NCI-H1048 (cell line): Measurements from ENCODE around the gene ACP5.
A peak's percentile ranks its signal among the peaks of the same experiment; 100 is the strongest.
"Not testable (repeated sequence)": the region's sequence is repeated elsewhere in the genome, so short reads cannot be mapped to it uniquely, and the experiment has no call there.

Experiments used
- DNase-seq: peaks from one replicate; lab custom pipeline; 2025; lab: John Stamatoyannopoulos, UW

The ACP5 gene

DNA sequence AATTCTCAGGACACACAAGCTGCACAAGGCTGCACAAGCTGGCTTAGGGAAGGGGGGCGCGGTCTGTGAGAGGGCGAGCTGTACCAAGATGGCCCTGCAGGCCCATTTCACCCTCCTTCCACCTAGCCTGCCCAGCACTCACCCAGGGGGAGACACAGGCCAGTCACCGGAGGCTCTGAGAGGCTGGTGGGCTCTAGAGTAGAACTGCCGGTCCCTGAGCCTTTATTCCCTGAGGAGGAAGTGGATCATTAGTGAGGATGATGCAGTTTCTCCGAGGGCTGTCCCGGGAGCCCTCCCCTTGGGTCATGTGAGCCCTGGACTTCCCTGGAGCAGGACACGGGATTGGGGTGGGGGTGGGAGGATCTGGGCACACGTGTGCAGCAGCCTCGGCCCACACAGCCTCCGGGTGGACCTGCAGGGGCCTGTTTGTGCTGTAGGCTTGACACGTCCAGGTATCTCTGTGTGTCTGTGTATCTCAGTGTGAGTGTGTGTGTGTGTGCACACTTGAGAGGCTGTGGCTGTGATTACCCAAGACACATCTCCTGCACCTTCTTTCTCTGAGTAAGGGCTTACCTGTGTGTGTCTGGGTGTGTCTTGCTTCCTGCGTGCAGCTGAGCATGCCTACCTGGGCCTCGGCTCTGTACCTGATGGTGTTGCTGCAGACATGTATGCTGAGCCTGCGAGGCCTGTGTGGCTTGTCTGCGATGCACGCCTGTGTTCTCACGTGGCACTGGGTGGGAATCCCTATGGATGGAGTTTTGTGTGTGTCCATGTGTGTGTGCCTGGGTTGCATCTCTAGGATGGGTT, at the start of gene ACP5:
ACP5 (minus strand) TSS at position 195 of the 807 bp plus-strand sequence. CDS start 328 bp downstream, outside the sequence.
- DNase-seq = no peak

GRCh38 chr19:11626252-11626651, 48.8 kb upstream of the ACP5 start:
- no peak for DNase-seq

GRCh38 chr19:11624069-11624463, 46.6 kb upstream of the ACP5 start:
- DNase-seq = no peak

GRCh38 chr19:11622401-11622800, 45.0 kb upstream of the ACP5 start:
- DNase-seq = not testable (repeated sequence)

- DNase-seq = no peak
These were observed 43.1 kb upstream of the ACP5 start for GRCh38 chr19:11620553-11620952.

GRCh38 chr19:11617180-11618062, 40.0 kb upstream of the ACP5 start:
- no peak for DNase-seq

GRCh38 chr19:11612816-11613511, 35.5 kb upstream of the ACP5 start:
- no peak for DNase-seq

- DNase-seq = no peak
These were observed 34.3 kb upstream of the ACP5 start for GRCh38 chr19:11611730-11612129.

GRCh38 chr19:11606484-11606883, 29.0 kb upstream of the ACP5 start:
- no peak for DNase-seq

DNA sequence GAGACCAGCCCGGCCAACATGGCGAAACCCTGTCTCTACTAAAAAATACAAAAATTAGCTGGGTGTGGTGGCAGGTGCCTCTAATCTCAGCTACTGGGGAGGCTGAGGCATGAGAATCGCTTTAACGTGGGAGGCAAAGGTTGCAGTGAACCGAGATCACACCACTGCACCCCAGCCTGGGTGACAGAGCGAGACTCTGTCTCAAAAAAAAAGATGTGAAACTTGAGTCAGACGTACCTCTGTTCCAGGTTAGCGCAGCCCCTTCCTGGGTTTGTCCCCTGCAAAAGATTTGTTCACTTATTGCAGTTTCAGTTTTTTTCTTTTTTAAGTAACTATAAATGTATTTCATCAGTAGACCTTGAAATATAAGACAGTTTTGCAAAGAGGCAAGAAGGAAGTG, 22.3 kb upstream of the ACP5 start:
- not testable (repeated sequence) for DNase-seq

GRCh38 chr19:11598746-11599145, 21.3 kb upstream of the ACP5 start:
- no peak for DNase-seq

GRCh38 chr19:11598103-11598483, 20.6 kb upstream of the ACP5 start:
- DNase-seq = no peak

DNA sequence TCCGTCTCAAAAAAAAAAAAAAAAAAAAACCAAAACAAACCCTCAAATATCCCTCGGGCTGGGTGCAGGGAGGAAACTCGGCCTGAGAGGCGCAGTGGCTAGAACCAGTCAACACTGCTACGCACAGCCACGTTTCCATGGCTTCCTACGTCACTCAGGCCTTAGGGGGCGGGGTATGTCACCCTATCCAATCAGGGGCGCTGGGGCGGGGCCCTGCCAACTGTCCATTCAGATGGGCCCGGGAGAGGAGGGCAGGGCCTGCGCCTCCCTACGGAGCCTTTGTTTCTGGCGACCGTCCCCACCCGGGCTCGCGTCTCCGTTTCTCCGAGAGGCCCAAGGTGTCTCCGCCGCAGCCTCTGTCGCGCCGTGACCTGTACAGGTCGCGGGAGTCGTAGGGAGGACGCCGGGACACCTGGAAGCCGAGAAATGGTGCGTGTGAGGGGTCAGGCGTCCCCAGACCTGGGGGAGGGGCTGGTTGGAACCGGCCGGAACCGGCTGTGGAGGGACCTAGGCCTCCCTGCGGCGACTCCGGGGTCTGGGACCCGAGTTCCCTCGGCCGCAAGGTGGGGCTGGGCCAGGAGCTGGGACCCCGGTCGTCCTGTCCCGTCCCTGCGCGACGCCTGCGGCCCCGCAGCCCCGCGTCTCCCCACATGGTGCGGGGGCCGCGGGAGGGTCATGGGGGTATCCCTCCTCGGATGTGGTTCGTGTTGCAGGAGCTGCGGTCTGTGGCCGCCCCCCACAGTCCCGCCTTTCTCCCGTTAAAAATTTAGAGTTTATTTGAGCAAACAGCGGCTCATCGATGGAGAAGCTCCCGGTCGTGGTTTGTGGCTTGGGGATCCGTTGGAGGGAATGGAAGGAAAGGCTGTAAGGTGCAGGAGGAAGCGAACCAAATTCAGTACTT, 20.0 kb upstream of the ACP5 start, which contains the start of gene ZNF627:
ZNF627 (plus strand) TSS at position 282 of the 901 bp plus-strand sequence; CDS start at position 427, 145 bp downstream.
- peak; percentile 95 for DNase-seq

DNA sequence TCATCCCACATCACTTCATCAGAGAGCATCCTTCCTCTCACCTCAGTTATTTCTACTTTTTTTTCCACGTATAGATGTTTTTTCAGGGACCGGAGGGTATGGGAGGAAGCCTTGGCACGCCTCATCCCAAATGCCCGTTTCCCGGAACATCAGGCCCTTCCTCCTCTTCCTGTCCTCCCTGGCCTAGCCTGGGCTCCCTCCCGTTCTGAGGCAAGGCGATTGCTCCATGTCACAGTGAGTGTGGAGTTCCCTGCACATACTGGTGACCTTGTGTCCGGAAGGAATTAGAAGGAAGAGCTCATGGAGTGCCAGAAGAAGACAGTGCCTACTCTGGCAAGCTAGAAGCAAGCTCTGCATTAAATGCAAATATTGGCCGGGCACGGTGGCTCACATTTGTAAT, 18.7 kb upstream of the ACP5 start:
- DNase-seq = no peak

GRCh38 chr19:11594084-11594483, 16.6 kb upstream of the ACP5 start:
- no peak for DNase-seq

GRCh38 chr19:11587975-11588631, 10.7 kb upstream of the ACP5 start:
- no peak for DNase-seq

DNA sequence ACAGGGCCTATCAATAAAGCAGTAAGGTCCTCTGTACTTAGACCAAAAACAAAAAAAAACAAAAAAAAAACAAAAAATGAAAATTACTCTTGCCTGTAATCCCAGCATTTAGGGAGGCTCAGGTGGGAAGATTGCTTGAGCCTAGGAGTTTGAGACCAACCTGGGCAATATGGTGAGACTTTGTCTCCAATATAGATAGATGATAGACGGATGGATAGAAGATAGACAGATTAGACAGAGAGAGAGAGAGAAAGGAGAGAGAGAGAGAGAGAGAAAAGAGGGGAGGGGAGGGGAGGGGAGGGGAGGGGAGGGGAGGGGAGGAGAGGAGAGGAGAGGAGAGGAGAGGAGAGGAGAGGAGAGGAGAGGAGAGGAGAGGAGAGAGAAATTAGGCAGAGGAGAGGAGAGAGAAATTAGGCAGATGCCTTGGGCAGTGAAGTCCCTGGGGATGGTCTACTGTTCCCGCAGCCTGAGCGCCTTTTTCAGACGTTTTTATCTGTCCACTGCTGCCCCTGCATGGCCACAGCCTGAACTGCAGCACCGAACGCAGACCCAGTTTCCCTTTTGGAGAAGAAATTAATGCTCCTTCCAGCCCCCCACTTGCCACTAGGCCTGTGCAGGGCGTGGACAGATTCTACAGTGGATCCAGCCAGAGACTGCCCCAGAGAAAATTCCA, 10.0 kb upstream of the ACP5 start:
- DNase-seq = peak; percentile 16

GRCh38 chr19:11586331-11586730, 8.9 kb upstream of the ACP5 start:
- no peak for DNase-seq

DNA sequence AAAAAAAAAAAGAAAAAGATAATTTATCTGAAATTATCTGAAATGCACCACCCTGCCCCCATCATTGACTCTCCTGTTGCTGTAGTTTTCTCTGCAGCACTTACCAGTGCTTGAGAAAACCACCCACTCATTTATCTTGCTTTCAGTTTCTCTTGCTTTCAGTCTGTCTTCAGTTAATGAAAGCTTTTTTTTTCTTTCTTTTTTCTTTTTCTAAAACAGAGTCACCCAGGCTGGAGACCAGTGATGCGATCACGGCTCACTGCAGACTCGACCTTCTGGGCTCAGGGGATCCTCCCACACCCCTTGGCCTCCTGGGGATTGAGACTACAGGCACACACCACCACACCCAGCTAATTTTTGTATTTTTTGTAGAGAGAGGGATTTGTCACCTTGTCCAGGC, 4.3 kb upstream of the ACP5 start:
- no peak for DNase-seq

DNA sequence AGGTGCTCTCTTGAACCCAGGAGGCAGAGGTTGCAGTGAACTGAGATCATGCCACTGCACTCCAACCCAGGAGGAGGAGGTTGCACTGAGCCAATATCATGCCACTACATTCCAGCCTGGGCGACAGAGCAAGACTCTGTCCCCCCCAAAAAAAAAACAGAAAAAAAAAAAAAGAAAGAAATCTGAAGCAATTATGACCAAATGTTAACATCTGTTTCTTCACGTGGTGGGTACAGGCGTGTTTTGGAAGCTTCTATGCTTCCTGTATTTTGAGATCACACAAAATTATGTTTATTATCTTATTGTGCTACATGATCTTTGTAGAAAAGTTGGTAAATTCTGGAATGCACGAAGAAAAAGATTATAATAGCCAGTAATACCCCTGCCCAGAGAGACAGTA, 2.7 kb upstream of the ACP5 start:
- DNase-seq = no peak
